Activated naive CD8-positive, alpha-beta T cell treated with anti-CD3 and anti-CD28 coated beads, Interleukin-2, amount 50 U/mL, for 24 hours (primary cell): ENCODE measurements around the gene TRIP13.

ENCODE experiments used
- ATAC-seq: fragments of 150-1000 bp; cut with Tn5 transposase; one replicate; pipeline ENCODE4 v1.10.0; 2021
- DNase-seq: peaks from one replicate; pipeline ENCODE4 v3.0.0; 2021
- H3K27ac Mint-ChIP-seq: one replicate; pipeline ENCODE4 v1.8.0; 2021; ENCODE audit warnings: mild to moderate bottlenecking, mixed read lengths
- H3K27me3 Mint-ChIP-seq: one replicate; pipeline ENCODE4 v1.8.0; 2021; ENCODE audit warnings: mixed read lengths
- H3K36me3 Mint-ChIP-seq: one replicate; pipeline ENCODE4 v1.8.0; 2021; ENCODE audit warnings: low read depth, mixed read lengths
- H3K4me1 Mint-ChIP-seq: one replicate; pipeline ENCODE4 v1.8.0; 2021; ENCODE audit warnings: mixed read lengths
- H3K4me3 Mint-ChIP-seq: one replicate; pipeline ENCODE4 v1.8.0; 2021; ENCODE audit warnings: mild to moderate bottlenecking, moderate library complexity, mixed read lengths
- H3K9me3 Mint-ChIP-seq: one replicate; pipeline ENCODE4 v1.8.0; 2021; ENCODE audit warnings: mixed read lengths

Gene TRIP13

DNA sequence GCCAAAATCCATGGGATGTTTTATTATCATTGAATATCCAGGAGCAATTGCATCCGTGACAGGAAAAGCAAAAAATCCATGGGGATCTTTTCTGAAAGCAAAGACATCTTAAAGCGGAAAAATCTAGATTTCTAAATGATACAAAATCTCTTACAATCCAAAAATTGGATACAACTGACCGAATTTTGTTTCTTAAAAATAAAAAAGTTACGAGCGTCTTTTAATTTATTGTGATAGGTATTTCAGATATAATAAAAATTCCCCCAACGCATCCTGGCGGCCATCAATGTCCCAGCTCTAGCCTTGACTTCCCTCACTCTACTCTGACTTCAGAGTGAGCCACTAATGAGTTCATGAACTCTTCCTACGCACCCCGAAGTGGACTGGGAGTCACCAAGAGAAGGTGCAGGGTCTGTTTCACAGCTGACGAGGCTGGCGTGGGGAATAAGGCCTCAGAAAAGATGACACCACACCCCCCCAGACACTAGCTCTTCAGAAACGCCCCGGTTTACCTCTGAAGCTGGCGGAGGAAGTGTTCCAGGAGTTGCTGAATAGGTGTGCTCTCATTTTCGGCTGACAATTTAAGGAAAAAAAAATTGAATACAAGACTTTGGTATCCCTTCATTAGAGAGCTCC lies 3.5 kb upstream of the TRIP13 start:
- Mint-ChIP-seq H3K4me1 (peaks cover 32% of the 10 kb centered on the region), H3K4me3 (no peak overlapping the region), H3K36me3 (peaks cover 76% of the 10 kb centered on the region), H3K27ac (no peak overlapping the region), H3K9me3 (no peaks in the 10 kb centered on the region), H3K27me3 (no peaks in the 10 kb centered on the region)
- DNase-seq (no peak), ATAC-seq (no peak)

DNA sequence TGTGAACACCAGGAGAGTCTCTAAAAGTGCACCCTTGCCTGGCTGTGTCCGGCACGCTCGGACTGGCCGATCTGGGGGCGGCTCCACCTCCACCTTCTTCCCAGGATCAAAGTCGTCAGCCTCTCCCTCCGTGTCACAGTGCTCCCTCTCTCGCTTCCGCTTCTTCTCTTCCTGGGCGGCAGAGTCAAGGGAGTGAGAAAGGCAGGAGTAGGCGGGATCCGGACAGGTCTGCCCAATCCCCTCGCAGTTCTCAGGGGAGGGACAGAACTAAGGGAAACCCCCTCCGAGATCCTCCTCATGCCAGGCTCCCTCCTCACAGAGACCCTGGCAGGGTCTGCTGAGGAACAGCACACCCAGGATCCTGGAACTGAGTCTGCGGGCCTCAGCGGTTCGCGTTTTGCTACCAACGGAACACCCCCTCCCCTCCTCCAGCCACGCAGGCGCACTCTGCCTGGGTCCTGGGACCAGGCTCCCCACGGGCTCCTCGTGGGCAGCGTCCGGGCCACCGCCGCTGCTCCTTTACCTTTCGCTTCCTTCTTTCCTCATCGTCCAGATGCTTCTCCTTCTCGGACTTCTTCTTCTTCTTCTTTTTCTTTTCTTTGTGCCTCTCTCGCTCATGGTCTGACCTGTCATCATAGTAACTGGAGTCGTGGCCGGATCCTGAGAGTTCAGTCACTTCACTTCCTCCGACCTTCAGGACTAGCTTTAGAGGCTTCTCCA lies 1.4 kb upstream of the TRIP13 start:
- no peak for DNase-seq
- peaks cover 32% of the 10 kb centered on the region for H3K4me1 Mint-ChIP-seq
- H3K9me3 Mint-ChIP-seq: no peaks in the 10 kb centered on the region
- H3K4me3 Mint-ChIP-seq: peak overlapping the region; percentile 89
- H3K27ac Mint-ChIP-seq: peak overlapping the region; percentile 93
- no peak for ATAC-seq
- H3K36me3 Mint-ChIP-seq: peaks cover 73% of the 10 kb centered on the region
- no peaks in the 10 kb centered on the region for H3K27me3 Mint-ChIP-seq

DNA sequence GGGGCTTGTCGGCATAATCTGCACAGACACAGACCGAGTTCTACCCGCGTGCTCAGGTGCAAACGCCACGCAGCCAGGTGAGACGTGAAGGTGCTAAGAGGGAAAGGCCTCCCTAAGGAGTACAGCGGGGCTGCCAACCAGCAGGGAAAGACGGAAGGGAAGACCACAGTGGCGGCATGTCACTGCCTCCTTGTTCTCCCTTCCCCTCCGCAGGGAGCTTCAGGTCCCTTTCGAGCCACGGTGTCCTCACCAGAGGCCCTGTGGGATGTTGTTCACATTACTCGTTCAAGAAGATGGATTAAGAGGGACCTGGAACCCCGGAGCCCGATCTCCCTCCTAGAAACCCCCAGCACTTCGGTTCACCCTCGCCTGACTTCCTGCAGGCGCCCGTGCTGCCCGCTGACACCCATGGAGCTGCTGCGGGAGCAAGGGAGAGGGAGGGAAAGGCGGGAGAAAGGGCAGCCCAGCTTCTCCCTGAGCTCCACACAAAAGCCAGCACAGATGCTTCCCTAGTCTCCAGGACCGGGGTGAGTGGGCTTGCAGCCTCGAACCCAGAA lies 769 bp upstream of the TRIP13 start:
- peaks cover 74% of the 10 kb centered on the region for H3K36me3 Mint-ChIP-seq
- H3K9me3 Mint-ChIP-seq: no peaks in the 10 kb centered on the region
- H3K27me3 Mint-ChIP-seq: no peaks in the 10 kb centered on the region
- no peak for ATAC-seq
- no peak for DNase-seq
- peaks cover 32% of the 10 kb centered on the region for H3K4me1 Mint-ChIP-seq
- H3K4me3 Mint-ChIP-seq: peak overlapping the region; percentile 89
- H3K27ac Mint-ChIP-seq: peak overlapping the region; percentile 93

DNA sequence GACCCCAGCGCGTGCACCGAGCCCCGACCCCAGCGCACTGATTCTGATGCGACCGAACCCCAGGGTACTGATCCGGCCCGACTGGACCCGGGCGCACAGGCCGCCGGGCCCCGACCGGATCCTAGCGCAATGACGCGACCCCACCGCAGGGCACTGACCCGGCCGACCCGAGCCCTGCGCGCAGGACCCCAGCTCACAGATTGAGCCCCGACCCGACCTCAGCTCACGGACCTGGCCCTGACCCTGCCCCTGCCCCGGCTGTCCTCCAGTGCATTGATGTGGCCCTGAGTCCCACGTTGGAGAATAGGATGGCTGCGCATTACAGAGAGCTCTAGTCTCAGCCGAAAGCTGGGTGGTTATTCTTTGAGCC lies 438 bp downstream of the TRIP13 start:
- Mint-ChIP-seq H3K27me3 (no peaks in the 10 kb centered on the region), H3K4me1 (peaks cover 29% of the 10 kb centered on the region), H3K4me3 (peak overlapping the region; percentile 89), H3K9me3 (no peaks in the 10 kb centered on the region), H3K36me3 (peaks cover 64% of the 10 kb centered on the region), H3K27ac (peak overlapping the region; percentile 68)
- DNase-seq (no peak), ATAC-seq (peak; percentile 5)

DNA sequence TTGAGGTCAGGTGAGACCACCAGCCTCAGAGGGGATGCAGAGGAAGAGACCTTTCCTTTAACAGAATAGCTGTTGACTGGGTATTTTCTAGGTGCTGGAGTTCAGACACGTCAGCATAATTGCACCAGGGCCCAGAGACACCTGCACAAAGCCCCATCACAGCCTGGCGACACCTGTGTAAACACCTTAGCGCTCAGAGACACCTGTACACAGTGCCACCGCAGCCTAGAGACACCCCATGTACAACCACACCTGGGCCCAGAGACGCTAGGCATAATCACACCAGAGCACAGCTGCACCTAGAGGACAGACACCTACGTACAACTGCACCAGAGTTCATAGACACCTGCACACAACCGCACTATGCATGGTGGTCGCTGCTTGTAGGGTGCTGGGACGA lies 1.0 kb downstream of the TRIP13 start:
- no peak for ATAC-seq
- peaks cover 26% of the 10 kb centered on the region for H3K4me1 Mint-ChIP-seq
- no peaks in the 10 kb centered on the region for H3K9me3 Mint-ChIP-seq
- H3K27me3 Mint-ChIP-seq: no peaks in the 10 kb centered on the region
- H3K4me3 Mint-ChIP-seq: peak overlapping the region; percentile 89
- peaks cover 59% of the 10 kb centered on the region for H3K36me3 Mint-ChIP-seq
- H3K27ac Mint-ChIP-seq: peak overlapping the region; percentile 68
- no peak for DNase-seq

DNA sequence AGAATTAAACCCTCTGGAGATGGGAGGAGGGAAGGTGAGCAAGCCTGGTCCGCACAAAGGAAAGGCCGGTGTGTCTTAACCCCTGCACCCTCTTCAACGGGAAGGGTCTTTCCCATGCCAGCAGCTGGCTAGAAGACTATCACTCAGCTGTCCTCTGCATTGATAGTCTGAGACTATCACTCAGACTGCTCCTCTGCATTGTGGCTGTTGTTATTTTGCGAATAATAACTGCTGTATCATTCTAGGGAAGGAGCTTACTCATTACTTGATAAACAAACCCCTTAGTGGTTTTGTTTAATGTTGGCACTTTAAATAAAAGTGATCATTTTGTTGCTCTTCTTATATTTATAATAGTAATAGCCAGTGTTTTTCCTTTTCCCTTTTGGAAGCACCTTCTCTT lies 8.1 kb downstream of the TRIP13 start:
- no peak for DNase-seq
- H3K4me1 Mint-ChIP-seq: no peaks in the 10 kb centered on the region
- no peak overlapping the region for H3K4me3 Mint-ChIP-seq
- ATAC-seq: no peak
- no peaks in the 10 kb centered on the region for H3K9me3 Mint-ChIP-seq
- no peak overlapping the region for H3K27ac Mint-ChIP-seq
- H3K27me3 Mint-ChIP-seq: no peaks in the 10 kb centered on the region
- peaks cover 46% of the 10 kb centered on the region for H3K36me3 Mint-ChIP-seq

DNA sequence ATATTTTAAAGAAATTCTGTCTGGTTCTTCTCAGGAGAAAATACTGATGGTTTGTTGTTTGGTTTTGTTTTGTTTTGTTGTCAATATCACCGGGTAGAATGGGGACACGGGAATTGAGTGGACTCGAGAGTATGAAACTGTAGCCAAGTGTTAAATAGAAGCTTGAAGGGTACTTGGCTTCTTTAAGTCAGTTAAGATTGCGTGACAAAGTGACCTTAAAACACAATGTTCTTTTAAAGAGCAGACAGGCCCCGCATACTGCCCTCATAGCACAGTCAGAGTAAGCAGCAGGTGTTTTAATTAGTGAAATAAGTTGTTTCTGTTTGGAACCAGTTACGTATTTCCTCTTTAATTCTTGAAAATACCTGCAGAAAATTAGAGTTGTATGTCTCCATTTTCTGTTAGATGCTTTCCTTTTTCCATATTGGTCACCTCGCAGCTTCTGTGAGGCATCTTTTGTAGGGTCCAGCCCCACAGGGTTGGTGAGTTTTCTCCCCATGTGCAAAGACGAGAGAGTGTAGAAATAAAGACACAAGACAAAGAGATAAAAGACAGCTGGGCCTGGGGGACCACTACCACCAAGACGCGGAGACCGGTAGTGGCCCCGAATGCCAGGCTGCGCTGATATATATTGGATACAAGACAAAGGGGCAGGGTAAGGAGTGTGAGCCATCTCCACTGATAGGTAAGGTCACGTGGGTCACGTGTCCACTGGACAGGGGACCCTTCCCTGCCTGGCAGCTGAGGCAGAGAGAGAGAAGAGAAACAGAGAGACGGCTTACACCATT lies 9.6 kb downstream of the TRIP13 start:
- Mint-ChIP-seq H3K4me3 (no peak overlapping the region), H3K4me1 (no peaks in the 10 kb centered on the region), H3K27me3 (no peaks in the 10 kb centered on the region), H3K36me3 (peaks cover 44% of the 10 kb centered on the region), H3K9me3 (no peaks in the 10 kb centered on the region), H3K27ac (no peak overlapping the region)
- ATAC-seq: no peak
- DNase-seq: no peak

DNA sequence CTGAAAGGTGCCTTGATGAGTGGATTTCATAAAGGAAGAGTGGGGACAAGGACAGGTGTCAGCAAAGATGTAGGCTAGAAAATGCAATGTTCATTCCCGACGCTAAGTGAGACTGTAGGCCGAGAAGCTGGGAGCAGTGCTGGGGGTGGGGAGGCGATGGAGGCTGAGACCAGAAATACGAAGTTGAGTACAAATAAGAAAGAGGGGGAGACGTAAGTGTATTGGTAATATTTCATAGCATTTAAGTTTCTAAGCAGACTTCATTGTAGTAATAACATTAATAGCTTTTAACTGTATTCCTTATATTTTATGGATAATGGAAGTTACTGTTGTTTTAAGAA lies 11.0 kb downstream of the TRIP13 start:
- Mint-ChIP-seq H3K4me1 (no peaks in the 10 kb centered on the region), H3K4me3 (no peak overlapping the region)

DNA sequence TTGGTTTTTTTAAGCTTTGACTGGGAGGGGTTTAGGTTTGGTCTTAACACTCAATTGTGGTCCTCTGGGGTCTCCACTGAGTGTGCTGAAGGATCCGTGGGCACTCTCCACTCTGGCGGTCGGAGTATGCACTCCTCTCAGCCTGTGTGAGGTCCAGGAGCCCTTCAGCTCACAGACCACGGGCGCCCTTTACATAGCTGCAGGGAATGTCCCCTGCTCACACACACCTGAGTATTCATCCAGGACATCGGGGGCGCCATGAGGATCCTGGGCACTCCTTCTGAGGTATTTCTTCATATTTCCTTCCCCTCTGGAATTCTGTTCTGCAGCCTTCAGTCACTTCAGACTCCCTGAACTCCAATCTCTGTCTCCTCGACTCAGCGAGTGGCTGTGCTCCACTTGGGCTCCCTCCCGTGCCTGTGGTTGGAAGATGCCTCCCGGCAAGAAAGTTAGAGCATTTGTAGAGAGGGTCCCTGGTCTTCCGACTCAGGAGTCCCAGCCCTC lies 12.5 kb downstream of the TRIP13 start:
- H3K9me3 Mint-ChIP-seq: no peaks in the 10 kb centered on the region
- DNase-seq: no peak
- no peak overlapping the region for H3K27ac Mint-ChIP-seq
- ATAC-seq: no peak
- H3K4me1 Mint-ChIP-seq: no peaks in the 10 kb centered on the region
- peaks cover 56% of the 10 kb centered on the region for H3K36me3 Mint-ChIP-seq
- no peaks in the 10 kb centered on the region for H3K27me3 Mint-ChIP-seq
- H3K4me3 Mint-ChIP-seq: no peak overlapping the region

More for the DNA sequence above, 11.0 kb downstream of the TRIP13 start:
- DNase-seq: no peak
- Mint-ChIP-seq H3K9me3 (no peaks in the 10 kb centered on the region), H3K36me3 (peaks cover 52% of the 10 kb centered on the region), H3K27me3 (no peaks in the 10 kb centered on the region), H3K27ac (no peak overlapping the region)
- no peak for ATAC-seq

DNA sequence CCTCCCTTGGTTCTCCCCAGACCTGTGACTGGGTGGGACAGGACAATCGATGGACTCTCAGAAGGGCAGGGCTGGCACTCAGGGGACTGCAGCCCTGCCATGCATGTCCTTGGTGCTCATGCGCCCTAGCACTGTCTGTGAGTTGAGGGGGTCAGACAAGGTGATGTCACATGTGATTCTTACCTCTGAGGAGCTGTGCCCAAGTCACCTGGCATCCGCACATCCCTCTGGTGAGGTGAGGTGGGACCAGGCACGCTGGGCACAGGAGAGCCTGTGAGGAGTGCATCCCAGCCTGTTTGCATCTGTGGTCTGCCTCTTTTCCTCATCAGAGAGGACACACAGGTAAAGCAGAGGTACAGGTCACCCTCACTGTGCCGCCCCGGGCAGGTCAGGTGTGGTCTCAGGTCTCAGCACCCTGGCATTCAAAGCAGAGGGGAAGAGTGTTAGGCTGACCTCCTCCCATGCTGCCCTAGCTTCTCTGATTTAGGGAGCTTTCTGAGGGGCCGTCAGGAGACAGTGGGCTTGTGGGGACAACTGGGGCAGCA lies 14.8 kb downstream of the TRIP13 start:
- peaks cover 11% of the 10 kb centered on the region for H3K4me1 Mint-ChIP-seq
- H3K27me3 Mint-ChIP-seq: peaks cover 3% of the 10 kb centered on the region
- H3K9me3 Mint-ChIP-seq: no peaks in the 10 kb centered on the region
- no peak overlapping the region for H3K27ac Mint-ChIP-seq
- no peak overlapping the region for H3K4me3 Mint-ChIP-seq
- peaks cover 63% of the 10 kb centered on the region for H3K36me3 Mint-ChIP-seq
- ATAC-seq (no peak), DNase-seq (no peak)

DNA sequence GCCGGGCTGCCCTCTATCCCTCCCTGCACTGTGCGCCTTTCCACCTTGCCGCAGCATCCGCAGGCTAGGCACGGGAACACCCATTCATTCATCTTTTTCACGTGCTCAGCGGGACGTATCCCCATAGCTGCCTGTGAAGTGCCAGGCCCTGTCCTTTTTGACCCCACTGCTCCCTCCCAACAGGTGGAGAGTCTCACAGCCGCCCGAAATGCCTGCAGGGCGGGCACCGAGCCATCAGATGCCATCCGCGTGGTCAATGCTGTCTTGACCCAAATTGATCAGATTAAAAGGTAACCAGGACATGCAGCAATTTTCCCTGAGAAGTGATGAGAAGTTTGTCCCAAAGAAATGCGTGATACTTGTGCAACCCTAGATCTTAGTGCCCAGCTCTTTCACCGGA lies 15.5 kb downstream of the TRIP13 start:
- H3K36me3 Mint-ChIP-seq: peaks cover 67% of the 10 kb centered on the region
- H3K4me3 Mint-ChIP-seq: no peak overlapping the region
- H3K4me1 Mint-ChIP-seq: peaks cover 18% of the 10 kb centered on the region
- DNase-seq (no peak), ATAC-seq (no peak)
- H3K27me3 Mint-ChIP-seq: peaks cover 3% of the 10 kb centered on the region
- H3K27ac Mint-ChIP-seq: no peak overlapping the region
- no peaks in the 10 kb centered on the region for H3K9me3 Mint-ChIP-seq

DNA sequence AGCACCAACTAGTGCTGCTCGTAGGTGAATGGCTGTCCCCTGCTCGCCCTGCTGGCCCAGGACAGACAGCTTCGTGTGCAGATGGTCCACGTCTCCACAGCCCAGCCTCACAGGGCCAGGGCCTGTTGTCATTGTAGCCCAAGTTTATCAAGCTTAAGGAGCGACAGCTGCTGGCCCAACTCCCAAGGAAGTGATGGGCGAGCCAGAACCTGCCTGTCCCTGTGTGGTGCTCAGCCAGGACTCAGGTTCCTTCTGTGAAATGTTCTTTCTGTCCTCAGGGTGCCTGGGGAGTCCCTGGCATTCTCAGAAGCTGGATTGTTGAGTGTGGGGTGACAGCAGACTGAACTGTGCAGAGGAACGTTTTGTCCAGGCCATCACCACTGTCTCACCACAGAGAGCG lies 16.4 kb downstream of the TRIP13 start:
- Mint-ChIP-seq H3K4me1 (peaks cover 24% of the 10 kb centered on the region), H3K9me3 (no peaks in the 10 kb centered on the region), H3K4me3 (no peak overlapping the region), H3K27ac (no peak overlapping the region), H3K27me3 (peaks cover 3% of the 10 kb centered on the region), H3K36me3 (peaks cover 71% of the 10 kb centered on the region)
- ATAC-seq (no peak), DNase-seq (no peak)

DNA sequence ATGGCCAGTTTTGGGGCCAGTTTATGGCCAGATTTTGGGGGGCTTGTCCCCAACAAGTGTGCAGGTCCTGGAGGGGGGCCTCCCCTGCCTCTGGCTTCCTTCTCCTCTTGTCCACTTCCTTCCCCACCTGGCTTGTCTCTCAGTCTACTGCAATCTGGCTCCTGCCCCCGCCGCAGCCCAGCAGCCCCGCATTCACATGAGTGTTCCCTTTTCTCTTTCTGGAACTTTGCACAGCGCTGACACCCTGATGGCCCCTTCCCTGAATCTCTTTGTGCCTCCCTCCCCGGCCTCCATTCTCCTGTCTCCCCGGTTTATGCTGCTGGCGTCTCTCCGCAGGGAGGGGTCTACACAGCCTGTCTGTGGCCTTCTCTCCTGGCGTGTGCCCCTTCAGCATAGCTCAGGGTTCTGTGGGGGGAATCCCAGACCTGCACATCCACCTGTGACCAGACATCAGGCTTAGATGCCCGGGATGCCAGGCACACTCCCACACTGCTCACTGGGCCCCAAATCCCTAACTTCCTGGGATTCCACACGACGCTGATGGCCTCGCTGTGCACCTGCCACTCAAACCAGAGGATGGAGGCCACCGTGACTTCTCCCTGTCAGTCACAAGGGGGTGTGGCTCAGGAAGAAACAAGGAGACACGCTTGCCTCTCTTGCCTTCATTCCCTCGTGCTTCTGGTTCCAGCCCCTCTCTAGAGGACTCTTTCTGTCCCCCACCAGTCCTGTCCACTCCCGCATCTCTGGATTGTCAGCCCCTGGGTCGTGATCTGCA lies 17.5 kb downstream of the TRIP13 start:
- no peak for ATAC-seq
- Mint-ChIP-seq H3K36me3 (peaks cover 70% of the 10 kb centered on the region), H3K4me3 (no peak overlapping the region), H3K4me1 (peaks cover 24% of the 10 kb centered on the region), H3K27ac (no peak overlapping the region), H3K27me3 (peaks cover 3% of the 10 kb centered on the region), H3K9me3 (no peaks in the 10 kb centered on the region)
- no peak for DNase-seq

DNA sequence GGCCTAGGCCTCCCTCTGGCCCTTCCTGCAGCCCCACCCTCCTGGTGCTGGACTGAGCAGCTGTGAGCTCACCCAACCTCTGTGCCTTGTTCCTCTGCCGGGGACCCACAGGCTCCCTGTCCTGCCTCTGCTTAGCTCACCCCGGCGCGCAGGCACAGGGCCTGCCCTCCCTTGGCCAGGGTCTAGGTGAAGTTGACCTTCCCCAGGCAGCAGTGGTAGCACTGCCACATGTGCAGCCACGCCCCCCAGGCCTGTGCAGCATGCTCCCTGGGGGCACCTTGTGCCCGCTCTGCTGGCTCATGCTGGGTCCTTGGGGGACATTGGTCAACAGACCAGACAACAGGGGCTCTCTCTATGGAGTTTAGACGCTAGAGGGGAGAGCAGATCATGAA lies 18.1 kb downstream of the TRIP13 start:
- H3K9me3 Mint-ChIP-seq: no peaks in the 10 kb centered on the region
- DNase-seq (no peak), ATAC-seq (no peak)
- no peak overlapping the region for H3K27ac Mint-ChIP-seq
- H3K36me3 Mint-ChIP-seq: peaks cover 64% of the 10 kb centered on the region
- no peak overlapping the region for H3K4me3 Mint-ChIP-seq
- H3K4me1 Mint-ChIP-seq: peaks cover 24% of the 10 kb centered on the region
- peaks cover 3% of the 10 kb centered on the region for H3K27me3 Mint-ChIP-seq
